GM12878 (cell line): Measurements from ENCODE around the gene KIF22. TPM values are rescaled to one million over a fixed set of nuclear protein-coding genes. Genes with fewer than 3 reads are reported as not detected.

Experiments used
- ASH2L ChIP-seq: fragments of 300-600, 200-600 bp; sonication (generic); IDR thresholded peaks from 2 replicates; pipeline ENCODE4 v1.6.1; 2017; ENCODE audit warnings: low read depth, mild to moderate bottlenecking, borderline replicate concordance
- EED ChIP-seq: sonication (generic); IDR thresholded peaks from 2 replicates; pipeline ENCODE4 v1.6.1; 2016; ENCODE audit warnings: antibody characterized with exemption, low read depth
- EP300 ChIP-seq, 2 experiments: fragments of 150-350 bp in 1 of 2; IDR thresholded peaks; 2 replicates each; pipeline ENCODE4 v1.6.1; 2011 to 2012; ENCODE audit warnings: low read depth in 2 of 2, low read length in 2 of 2, borderline replicate concordance in 1 of 2, improper control_type of control experiment in 1 of 2, inconsistent platforms in 1 of 2; ENCODE audit not compliant: control insufficient read depth in 1 of 2
- FOXK2 ChIP-seq: fragments of 450-650 bp; IDR thresholded peaks from 2 replicates; pipeline ENCODE4 v1.6.1; 2017; ENCODE audit warnings: mild to moderate bottlenecking, moderate library complexity
- MTA2 ChIP-seq: fragments of 450-650 bp; IDR thresholded peaks from 2 replicates; pipeline ENCODE4 v1.6.1; 2016; ENCODE audit warnings: low read depth, mild to moderate bottlenecking, moderate library complexity
- SREBF2 ChIP-seq: IDR thresholded peaks from 2 replicates; pipeline ENCODE4 v1.6.1; 2012; ENCODE audit warnings: mild to moderate bottlenecking, low read length
- TCF3 ChIP-seq: IDR thresholded peaks from 2 replicates; pipeline ENCODE4 v1.6.1; 2012; ENCODE audit warnings: low read depth, mild to moderate bottlenecking, low read length, borderline replicate concordance; ENCODE audit not compliant: insufficient read depth
- TCF7 ChIP-seq: IDR thresholded peaks from 2 replicates; pipeline ENCODE4 v1.6.1; 2014; ENCODE audit warnings: antibody characterized with exemption, borderline replicate concordance
- WRNIP1 ChIP-seq: IDR thresholded peaks from 2 replicates; pipeline ENCODE4 v1.6.1; 2011; ENCODE audit warnings: low read depth, low read length, improper control_type of control experiment, borderline replicate concordance
- polyA plus RNA-seq, 11 experiments: library from polyadenylated mRNA; depleted of rRNA in 4 of 11; unstranded in 6 of 11; stranded (reverse) in 5 of 11; fragments of >200 nt; fragmentation: Nextera tagmentation in 4 of 11; fragmentation: Illumina TruSeq in 1 of 11; extraction: Ambion mirVana in 4 of 11; extraction: Trizol in 1 of 11; gene quantifications; 1 replicate in 1 of 11; 2 replicates in 10 of 11; pipeline versions ENCODE4 v1.2.1 to v1.2.3, GENCODE V29; 2011 to 2016; ENCODE audit warnings: inconsistent platforms in 2 of 11, missing spikeins in 2 of 11, low read depth in 1 of 11
- total RNA-seq, 4 experiments: library from RNA; depleted of rRNA in 3 of 4; stranded (reverse); fragments of >200 nt in 3 of 4; fragmentation: Illumina TruSeq in 1 of 4; extraction: Trizol in 1 of 4; gene quantifications; 2 replicates each; pipeline versions ENCODE4 v1.2.1 to v1.2.3, GENCODE V29; 2013 to 2021
- TF ChIP-seq, protein P1 (sequence below): fragments of 450-650 bp; IDR thresholded peaks from 2 replicates; pipeline ENCODE4 v1.6.1; 2017; ENCODE audit warnings: antibody characterized with exemption, mild to moderate bottlenecking, moderate library complexity

KIF22 gene
- total and polyA plus RNA-seq, 10 of the 15 experiments (the other 5 are each of a cell fraction or from before 2014, with no cell fraction given) = 7.6 to 158 (median 132) TPM

DNA sequence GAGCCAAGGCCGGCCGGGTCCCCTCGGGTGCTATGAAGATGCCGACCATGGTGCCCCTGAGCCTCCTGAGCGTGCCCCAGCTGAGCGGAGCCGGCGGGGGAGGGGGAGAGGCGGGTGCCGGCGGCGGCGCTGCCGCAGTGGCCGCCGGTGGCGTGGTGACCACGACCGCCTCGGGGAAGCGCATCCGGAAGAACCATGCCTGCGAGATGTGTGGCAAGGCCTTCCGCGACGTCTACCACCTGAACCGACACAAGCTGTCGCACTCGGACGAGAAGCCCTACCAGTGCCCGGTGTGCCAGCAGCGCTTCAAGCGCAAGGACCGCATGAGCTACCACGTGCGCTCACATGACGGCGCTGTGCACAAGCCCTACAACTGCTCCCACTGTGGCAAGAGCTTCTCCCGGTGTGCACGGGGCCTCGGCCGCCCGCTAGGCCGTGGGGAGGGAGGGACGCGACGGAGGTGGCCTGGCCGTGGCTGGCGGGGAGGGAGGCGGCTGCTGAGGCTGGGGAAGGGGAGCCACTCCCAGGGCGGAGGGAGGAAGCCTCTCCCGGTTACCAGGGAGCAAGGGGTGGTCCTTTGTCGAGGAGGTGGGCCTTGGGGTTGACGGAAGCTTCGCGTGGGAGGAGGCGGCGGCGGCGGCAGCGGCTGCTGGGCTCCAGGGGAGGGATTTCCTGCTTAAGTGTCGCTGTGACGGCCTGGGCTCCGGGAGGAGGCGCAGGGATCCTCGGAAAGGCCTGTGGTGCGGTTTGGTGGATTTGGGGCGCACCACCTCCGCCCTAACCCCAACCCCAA is 17.1 kb downstream of the KIF22 start (continued):
- TF ChIP-seq, protein P1, sequence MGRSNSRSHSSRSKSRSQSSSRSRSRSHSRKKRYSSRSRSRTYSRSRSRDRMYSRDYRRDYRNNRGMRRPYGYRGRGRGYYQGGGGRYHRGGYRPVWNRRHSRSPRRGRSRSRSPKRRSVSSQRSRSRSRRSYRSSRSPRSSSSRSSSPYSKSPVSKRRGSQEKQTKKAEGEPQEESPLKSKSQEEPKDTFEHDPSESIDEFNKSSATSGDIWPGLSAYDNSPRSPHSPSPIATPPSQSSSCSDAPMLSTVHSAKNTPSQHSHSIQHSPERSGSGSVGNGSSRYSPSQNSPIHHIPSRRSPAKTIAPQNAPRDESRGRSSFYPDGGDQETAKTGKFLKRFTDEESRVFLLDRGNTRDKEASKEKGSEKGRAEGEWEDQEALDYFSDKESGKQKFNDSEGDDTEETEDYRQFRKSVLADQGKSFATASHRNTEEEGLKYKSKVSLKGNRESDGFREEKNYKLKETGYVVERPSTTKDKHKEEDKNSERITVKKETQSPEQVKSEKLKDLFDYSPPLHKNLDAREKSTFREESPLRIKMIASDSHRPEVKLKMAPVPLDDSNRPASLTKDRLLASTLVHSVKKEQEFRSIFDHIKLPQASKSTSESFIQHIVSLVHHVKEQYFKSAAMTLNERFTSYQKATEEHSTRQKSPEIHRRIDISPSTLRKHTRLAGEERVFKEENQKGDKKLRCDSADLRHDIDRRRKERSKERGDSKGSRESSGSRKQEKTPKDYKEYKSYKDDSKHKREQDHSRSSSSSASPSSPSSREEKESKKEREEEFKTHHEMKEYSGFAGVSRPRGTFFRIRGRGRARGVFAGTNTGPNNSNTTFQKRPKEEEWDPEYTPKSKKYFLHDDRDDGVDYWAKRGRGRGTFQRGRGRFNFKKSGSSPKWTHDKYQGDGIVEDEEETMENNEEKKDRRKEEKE = no peak
- TF ChIP-seq TCF7 = no peak
- TF ChIP-seq ASH2L = no peak
- no peak for TF ChIP-seq MTA2
- TF ChIP-seq EED = peak; percentile 66
- TF ChIP-seq WRNIP1 = no peak
- no peak for TF ChIP-seq SREBF2
- 0 out of 4 replicates have a peak, but pooled peaks of 1 of the 2 experiments have one; percentile 12 for TF ChIP-seq EP300 (IDR thresholded peaks at IDR 0.05; ENCODE audit: borderline replicate concordance in 1 of 2, control insufficient read depth in 1 of 2, low read depth in 2 of 2, low read length in 2 of 2)
- no peak for TF ChIP-seq FOXK2
- TF ChIP-seq TCF3 = no peak; the same call in 1 of the 2 replicates
